K562 (cell line): ENCODE results near the gene INCA1. TPM values are rescaled to one million over a fixed set of nuclear protein-coding genes. Genes with fewer than 3 reads are reported as not detected.

Experiments
- ARID4B ChIP-seq: sonication (generic); formaldehyde crosslinking; IDR thresholded peaks from 2 replicates; pipeline ENCODE4 v1.8.0; 2022; ENCODE audit warnings: mild to moderate bottlenecking, missing genetic modification reagents
- CTBP1 ChIP-seq: fragments of 450-650 bp; IDR thresholded peaks from 2 replicates; pipeline ENCODE4 v1.6.1; 2016; ENCODE audit warnings: borderline replicate concordance
- EZH2 ChIP-seq: IDR thresholded peaks from 2 replicates; pipeline ENCODE4 v1.6.1; 2012; ENCODE audit warnings: low read depth, mild to moderate bottlenecking, inconsistent platforms, low read length, borderline replicate concordance
- FOXM1 ChIP-seq, 2 experiments: fragments of 450-650 bp in 1 of 2; sonication (generic) in 1 of 2; formaldehyde crosslinking in 1 of 2; IDR thresholded peaks; 2 replicates each; pipeline versions ENCODE4 v1.6.1 to v1.9.0; 2017 to 2022; ENCODE audit warnings: low read depth in 2 of 2, mild to moderate bottlenecking in 2 of 2, missing genetic modification reagents in 1 of 2, moderate library complexity in 1 of 2
- GABPB1 ChIP-seq: sonication (generic); formaldehyde crosslinking; IDR thresholded peaks from 2 replicates; pipeline ENCODE4 v1.8.0; 2022; ENCODE audit warnings: mild to moderate bottlenecking, missing genetic modification reagents
- GTF2F1 ChIP-seq: IDR thresholded peaks from 2 replicates; pipeline ENCODE4 v1.6.1; 2011; ENCODE audit warnings: low read depth, low read length, improper control_type of control experiment
- HNRNPL ChIP-seq: fragments of 200-400 bp; formaldehyde crosslinking; IDR thresholded peaks from 2 replicates; pipeline ENCODE4 v1.6.1; 2017; ENCODE audit warnings: low read depth, mild to moderate bottlenecking, low read length
- HOXB6 ChIP-seq: fragments of 250-450 bp; sonication (Bioruptor Pico); IDR thresholded peaks from 2 replicates; pipeline ENCODE4 v1.5.1; 2022; ENCODE audit warnings: mild to moderate bottlenecking, borderline replicate concordance
- L3MBTL2 ChIP-seq: fragments of 450-650 bp; IDR thresholded peaks from 2 replicates; pipeline ENCODE4 v1.6.1; 2016; ENCODE audit warnings: mild to moderate bottlenecking, moderate library complexity
- MIER1 ChIP-seq: fragments of 450-650 bp; IDR thresholded peaks from 2 replicates; pipeline ENCODE4 v1.6.1; 2016; ENCODE audit warnings: antibody characterized with exemption, mild to moderate bottlenecking, low read depth
- NRF1 ChIP-seq, 2 experiments: fragments of 450-650 bp; IDR thresholded peaks in 1 of 2; conservative IDR thresholded peaks in 1 of 2; 2 replicates each; pipeline ENCODE4 v1.6.1; 2014; ENCODE audit warnings: mild to moderate bottlenecking in 2 of 2
- PCBP1 ChIP-seq: fragments of 200-400 bp; formaldehyde crosslinking; IDR thresholded peaks from 2 replicates; pipeline ENCODE4 v1.6.1; 2018; ENCODE audit warnings: mild to moderate bottlenecking, low read depth, low read length; ENCODE audit not compliant: poor library complexity, severe bottlenecking
- POLR2G ChIP-seq: fragments of 200-400 bp; formaldehyde crosslinking; IDR thresholded peaks from 2 replicates; pipeline ENCODE4 v1.6.1; 2017; ENCODE audit warnings: low read depth, mild to moderate bottlenecking, antibody characterized with exemption, low read length, moderate library complexity
- RB1 ChIP-seq: fragments of 450-650 bp; IDR thresholded peaks from 2 replicates; pipeline ENCODE4 v1.6.1; 2017; ENCODE audit warnings: low read depth, mild to moderate bottlenecking
- TCFL5 ChIP-seq: fragments of 250-450 bp; sonication (Bioruptor Pico); conservative IDR thresholded peaks from 2 replicates; pipeline ENCODE4 v1.6.1; 2021; ENCODE audit warnings: mild to moderate bottlenecking, moderate library complexity, matching md5 sums
- UBTF ChIP-seq, 2 experiments: IDR thresholded peaks; 2 replicates each; pipeline ENCODE4 v1.6.1; 2012; ENCODE audit warnings: improper control_type of control experiment in 2 of 2, low read depth in 2 of 2, low read length in 2 of 2, borderline replicate concordance in 1 of 2
- YY1 ChIP-seq, 3 experiments: IDR thresholded peaks; 2 replicates each; pipeline ENCODE4 v1.6.1; 2011; ENCODE audit warnings: low read length in 2 of 3, mild to moderate bottlenecking in 2 of 3, moderate library complexity in 2 of 3, borderline replicate concordance in 1 of 3, control low read depth in 1 of 3, low read depth in 1 of 3; ENCODE audit not compliant: insufficient read depth in 3 of 3, insufficient replicate concordance in 2 of 3, control insufficient read depth in 1 of 3, insufficient read length in 1 of 3; ENCODE audit errors: extremely low read depth in 1 of 3
- ZNF766 ChIP-seq: fragments of 200-800 bp; sonication (Bioruptor generic); conservative IDR thresholded peaks from 2 replicates; pipeline ENCODE4 v1.6.1; 2016; ENCODE audit warnings: missing genetic modification characterization, missing compliant biosample characterization
- polyA plus RNA-seq, 8 experiments: library from polyadenylated mRNA; depleted of rRNA in 4 of 8; stranded (reverse) in 5 of 8; unstranded in 3 of 8; fragments of >200 nt; fragmentation: Nextera tagmentation in 2 of 8; fragmentation: Illumina TruSeq in 1 of 8; extraction: Ambion mirVana in 2 of 8; extraction: Trizol in 1 of 8; gene quantifications; 2 replicates each; pipeline versions ENCODE4 v1.2.1 to v1.2.3, GENCODE V29; 2011 to 2014; ENCODE audit warnings: inconsistent platforms in 1 of 8, missing spikeins in 1 of 8
- total RNA-seq, 7 experiments: library from RNA; depleted of rRNA in 6 of 7; stranded (reverse); fragments of >200 nt in 6 of 7; fragmentation: Illumina TruSeq in 2 of 7; extraction: Trizol in 2 of 7; gene quantifications; 2 replicates each; pipeline versions ENCODE4 v1.2.1 to v1.2.3, GENCODE V29; 2011 to 2021; ENCODE audit warnings: low replicate concordance in 1 of 7

INCA1 gene
- total and polyA plus RNA-seq, 9 of the 15 experiments (the other 6 are each of a cell fraction or from before 2014, with no cell fraction given): 0.08 to 0.50 (median 0.13) TPM; not detected in 4

GRCh38 chr17:4997302-4998026 lies at the start of gene INCA1, which contains the start of gene KIF1C (continued):
- TF ChIP-seq UBTF (IDR thresholded peaks at IDR 0.05; ENCODE audit: borderline replicate concordance in 1 of 2, low read depth in 2 of 2, low read length in 2 of 2): peak in 1 of 2 experiments; percentile 57; a peak in 1 of 4 replicates
- TF ChIP-seq GTF2F1: no peak
- peak; percentile 69 for TF ChIP-seq L3MBTL2
- TF ChIP-seq ARID4B: 0 out of 2 replicates have a peak, but pooled peaks have one; percentile 2
- no peak for TF ChIP-seq EZH2
- TF ChIP-seq POLR2G: peak; percentile 85
- peak; percentile 58; the same call in 1 of the 2 replicates for TF ChIP-seq ZNF766 (CRISPR knock-in tag)
- TF ChIP-seq PCBP1: peak; percentile 43
- peak; percentile 77 to 81 for TF ChIP-seq NRF1 (conservative IDR thresholded peaks at IDR 0.05 in 1 of 2, IDR thresholded peaks at IDR 0.05 in 1 of 2)
- TF ChIP-seq RB1: peak; percentile 37; the same call in 1 of the 2 replicates
- peak; percentile 39; the same call in 1 of the 2 replicates for TF ChIP-seq HNRNPL
- TF ChIP-seq FOXM1 (IDR thresholded peaks at IDR 0.05; ENCODE audit: low read depth): peak; percentile 82
- no peak for TF ChIP-seq FOXM1 (CRISPR knock-in tag; IDR thresholded peaks at IDR 0.05; ENCODE audit: low read depth)
- TF ChIP-seq CTBP1: peak; percentile 65
- no peak for TF ChIP-seq HOXB6 (CRISPR knock-in tag)
- no peak for TF ChIP-seq TCFL5 (CRISPR knock-in tag)
- 0 out of 2 replicates have a peak, but pooled peaks have one; percentile 20 for TF ChIP-seq GABPB1
- peak in 2 of 3 experiments; percentile 20 to 38 for TF ChIP-seq YY1 (IDR thresholded peaks at IDR 0.05; ENCODE audit: borderline replicate concordance in 1 of 3, control insufficient read depth in 1 of 3, extremely low read depth in 1 of 3, insufficient read depth in 3 of 3, insufficient read length in 1 of 3, insufficient replicate concordance in 2 of 3, low read depth in 1 of 3, low read length in 2 of 3)
- TF ChIP-seq MIER1: no peak
